T-helper 2 cell treated with Interferon-gamma antibody and Interleukin-4, amounts not matched to agents 5 μg/mL and 100 μg/mL, for 36 hours (primary cell): ENCODE data around the gene PHRF1.
A peak's percentile ranks its signal among the peaks of the same experiment; 100 is the strongest.

ENCODE experiments used
- DNase-seq: peaks from one replicate; pipeline ENCODE4 v3.0.0; 2021; ENCODE audit warnings: low spot score
- H3K27ac Mint-ChIP-seq: one replicate; pipeline ENCODE4 v1.8.0; 2021; ENCODE audit warnings: mild to moderate bottlenecking, mixed read lengths
- H3K27me3 Mint-ChIP-seq: one replicate; pipeline ENCODE4 v1.8.0; 2021; ENCODE audit warnings: low read depth, mixed read lengths
- H3K36me3 Mint-ChIP-seq: one replicate; pipeline ENCODE4 v1.8.0; 2021; ENCODE audit warnings: low read depth, mixed read lengths
- H3K4me1 Mint-ChIP-seq: one replicate; pipeline ENCODE4 v1.8.0; 2021; ENCODE audit warnings: low read depth, mixed read lengths
- H3K4me3 Mint-ChIP-seq: one replicate; pipeline ENCODE4 v1.8.0; 2022; ENCODE audit warnings: mild to moderate bottlenecking, moderate library complexity, mixed read lengths
- H3K9me3 Mint-ChIP-seq: one replicate; pipeline ENCODE4 v1.8.0; 2021; ENCODE audit warnings: mixed read lengths

PHRF1 gene

DNA sequence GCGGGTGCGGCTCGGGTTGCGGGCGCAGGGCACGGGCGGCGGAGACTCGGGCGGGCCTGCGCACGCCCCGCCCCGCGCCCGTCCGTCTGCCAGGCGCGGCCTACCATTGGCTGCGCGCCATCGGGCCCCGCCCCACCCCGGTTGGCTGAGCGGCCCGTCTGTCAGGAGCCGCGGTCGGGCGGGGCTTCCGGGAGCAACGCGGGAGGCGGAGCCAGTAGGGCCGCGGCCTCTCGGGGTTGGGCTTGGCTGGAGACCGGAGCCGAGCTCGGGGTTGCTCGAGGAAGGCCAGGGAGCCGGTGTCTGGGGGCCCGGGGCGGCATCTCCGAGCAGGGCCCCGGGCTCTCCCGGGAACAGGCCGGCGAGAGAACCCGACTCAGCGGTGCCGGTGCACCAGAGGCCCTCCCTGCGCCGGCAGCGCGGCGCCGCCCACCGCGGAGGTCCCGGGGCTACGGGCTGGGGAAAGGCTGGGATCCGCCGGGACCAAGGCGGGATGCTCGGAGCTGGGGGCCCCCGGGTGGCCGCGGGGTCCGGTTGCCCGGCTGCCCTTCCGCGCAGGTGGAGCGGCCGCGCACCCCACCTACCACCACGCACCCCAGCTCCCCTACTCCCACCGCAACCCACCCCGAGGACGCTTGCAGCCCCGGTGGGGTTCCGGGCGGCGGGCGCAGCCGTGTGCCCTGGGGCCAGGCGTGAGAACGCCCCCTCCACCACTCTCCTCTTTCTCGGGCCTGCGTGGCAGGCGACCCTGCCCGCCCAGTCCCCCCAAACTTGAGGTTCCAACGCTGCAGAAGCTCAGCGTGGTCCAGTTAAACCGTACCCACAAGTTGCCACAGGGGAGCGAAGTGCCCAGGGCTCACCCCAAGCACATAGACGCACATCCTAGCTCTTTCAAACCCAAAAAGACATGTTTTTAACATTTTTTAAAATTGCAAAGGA lies 40.5 kb upstream of the PHRF1 start, which contains the start of gene HRAS:
HRAS (minus strand) TSS at position 58 of the 936 bp plus-strand sequence.
- H3K27me3 Mint-ChIP-seq: no peaks in the 10 kb centered on the region
- H3K36me3 Mint-ChIP-seq: peaks cover 7% of the 10 kb centered on the region
- peaks cover 6% of the 10 kb centered on the region for H3K4me1 Mint-ChIP-seq
- no peaks in the 10 kb centered on the region for H3K9me3 Mint-ChIP-seq
- H3K27ac Mint-ChIP-seq: peak within 1 kb of the TSS; percentile 92
- peak; percentile 97 for DNase-seq
- H3K4me3 Mint-ChIP-seq: peak within 1 kb of the TSS; percentile 87

- Mint-ChIP-seq H3K36me3 (peaks cover 3% of the 10 kb centered on the region), H3K27me3 (no peaks in the 10 kb centered on the region), H3K4me1 (peaks cover 6% of the 10 kb centered on the region), H3K4me3 (peak within 1 kb of the TSS; percentile 87), H3K27ac (peak within 1 kb of the TSS; percentile 92), H3K9me3 (no peaks in the 10 kb centered on the region)
- DNase-seq: peak; percentile 88
These were observed 39.2 kb upstream of the PHRF1 start, which contains the start of gene LRRC56 for GRCh38 chr11:536841-537621. Gene LRRC56, plus strand, starts transcription at chr11:537527. Its CDS starts 3,158 bp downstream, at chr11:540685.

- Mint-ChIP-seq H3K4me3 (peak overlapping the region; percentile 51), H3K36me3 (no peaks in the 10 kb centered on the region), H3K27me3 (no peaks in the 10 kb centered on the region), H3K4me1 (peaks cover 6% of the 10 kb centered on the region), H3K27ac (no peak overlapping the region), H3K9me3 (no peaks in the 10 kb centered on the region)
- DNase-seq: no peak
These were observed 38.4 kb upstream of the PHRF1 start for GRCh38 chr11:537622-538430.

GRCh38 chr11:538431-539051 lies 37.7 kb upstream of the PHRF1 start:
- Mint-ChIP-seq H3K4me3 (no peak overlapping the region), H3K9me3 (no peaks in the 10 kb centered on the region), H3K4me1 (peaks cover 6% of the 10 kb centered on the region), H3K27ac (no peak overlapping the region), H3K27me3 (no peaks in the 10 kb centered on the region), H3K36me3 (no peaks in the 10 kb centered on the region)
- no peak for DNase-seq

- H3K27me3 Mint-ChIP-seq: no peaks in the 10 kb centered on the region
- H3K4me1 Mint-ChIP-seq: peaks cover 6% of the 10 kb centered on the region
These were observed 36.2 kb upstream of the PHRF1 start for GRCh38 chr11:539971-540481.

DNA sequence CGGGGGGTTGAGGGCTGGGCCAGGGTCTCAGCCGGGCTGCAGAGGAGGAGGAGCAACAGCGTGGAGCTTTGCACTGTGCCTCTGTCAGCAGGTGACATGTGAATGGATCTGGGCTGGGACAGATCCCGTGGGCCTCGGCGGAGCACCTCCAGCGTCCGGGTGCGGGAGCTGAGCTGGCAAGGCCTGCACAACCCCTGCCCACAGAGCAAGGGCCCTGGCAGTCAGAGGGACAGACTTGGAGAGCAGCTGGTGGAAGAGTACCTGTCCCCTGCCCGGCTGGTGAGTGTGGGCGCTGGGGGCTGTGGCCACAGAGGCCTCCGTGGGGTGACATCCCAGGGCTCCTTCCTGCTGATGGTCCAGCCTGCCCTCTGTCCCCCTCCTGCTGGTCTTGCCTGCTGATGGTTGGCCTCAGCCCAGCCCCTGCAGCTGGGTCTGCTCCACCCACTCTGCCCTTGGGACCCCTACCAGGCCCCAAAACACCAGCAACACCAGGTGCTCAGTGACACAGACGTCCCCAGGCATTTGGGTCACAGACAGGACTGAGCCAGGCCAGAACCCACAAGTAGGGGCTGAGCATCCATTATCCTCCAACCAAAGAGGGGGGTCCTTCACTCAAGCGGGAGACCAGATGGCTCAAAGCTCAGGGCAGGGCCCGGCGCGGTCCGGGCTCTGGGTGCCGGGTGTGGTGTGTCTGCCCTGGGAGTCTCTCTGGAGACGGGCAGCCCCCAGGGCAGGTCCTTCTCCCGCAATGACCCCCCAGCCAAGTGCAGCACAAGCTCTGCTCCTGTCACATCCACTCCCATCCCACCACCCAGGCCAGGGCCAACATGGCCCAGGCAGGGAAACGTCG lies 35.5 kb upstream of the PHRF1 start:
- no peak for DNase-seq
- H3K4me1 Mint-ChIP-seq: peaks cover 6% of the 10 kb centered on the region
- H3K27ac Mint-ChIP-seq: no peak overlapping the region
- H3K4me3 Mint-ChIP-seq: no peak overlapping the region
- H3K9me3 Mint-ChIP-seq: no peaks in the 10 kb centered on the region
- H3K36me3 Mint-ChIP-seq: no peaks in the 10 kb centered on the region
- H3K27me3 Mint-ChIP-seq: no peaks in the 10 kb centered on the region

More at GRCh38 chr11:539971-540481, 36.2 kb upstream of the PHRF1 start:
- Mint-ChIP-seq H3K27ac (no peak overlapping the region), H3K9me3 (no peaks in the 10 kb centered on the region), H3K36me3 (no peaks in the 10 kb centered on the region), H3K4me3 (no peak overlapping the region)
- no peak for DNase-seq

- Mint-ChIP-seq H3K9me3 (no peaks in the 10 kb centered on the region), H3K27ac (no peak overlapping the region), H3K4me1 (peaks cover 3% of the 10 kb centered on the region), H3K36me3 (no peaks in the 10 kb centered on the region), H3K4me3 (no peak overlapping the region), H3K27me3 (no peaks in the 10 kb centered on the region)
- no peak for DNase-seq
These were observed 34.8 kb upstream of the PHRF1 start for GRCh38 chr11:541433-541885.

- H3K27ac Mint-ChIP-seq: no peak overlapping the region
- no peaks in the 10 kb centered on the region for H3K4me1 Mint-ChIP-seq
- H3K4me3 Mint-ChIP-seq: no peak overlapping the region
- H3K36me3 Mint-ChIP-seq: no peaks in the 10 kb centered on the region
- H3K9me3 Mint-ChIP-seq: no peaks in the 10 kb centered on the region
- DNase-seq: no peak
- H3K27me3 Mint-ChIP-seq: no peaks in the 10 kb centered on the region
These were observed 31.5 kb upstream of the PHRF1 start for GRCh38 chr11:544817-545166.

GRCh38 chr11:545171-545570 lies 31.1 kb upstream of the PHRF1 start:
- H3K4me3 Mint-ChIP-seq: no peak overlapping the region
- H3K36me3 Mint-ChIP-seq: no peaks in the 10 kb centered on the region
- H3K27me3 Mint-ChIP-seq: no peaks in the 10 kb centered on the region
- no peak overlapping the region for H3K27ac Mint-ChIP-seq
- no peak for DNase-seq
- H3K4me1 Mint-ChIP-seq: no peaks in the 10 kb centered on the region
- no peaks in the 10 kb centered on the region for H3K9me3 Mint-ChIP-seq

DNA sequence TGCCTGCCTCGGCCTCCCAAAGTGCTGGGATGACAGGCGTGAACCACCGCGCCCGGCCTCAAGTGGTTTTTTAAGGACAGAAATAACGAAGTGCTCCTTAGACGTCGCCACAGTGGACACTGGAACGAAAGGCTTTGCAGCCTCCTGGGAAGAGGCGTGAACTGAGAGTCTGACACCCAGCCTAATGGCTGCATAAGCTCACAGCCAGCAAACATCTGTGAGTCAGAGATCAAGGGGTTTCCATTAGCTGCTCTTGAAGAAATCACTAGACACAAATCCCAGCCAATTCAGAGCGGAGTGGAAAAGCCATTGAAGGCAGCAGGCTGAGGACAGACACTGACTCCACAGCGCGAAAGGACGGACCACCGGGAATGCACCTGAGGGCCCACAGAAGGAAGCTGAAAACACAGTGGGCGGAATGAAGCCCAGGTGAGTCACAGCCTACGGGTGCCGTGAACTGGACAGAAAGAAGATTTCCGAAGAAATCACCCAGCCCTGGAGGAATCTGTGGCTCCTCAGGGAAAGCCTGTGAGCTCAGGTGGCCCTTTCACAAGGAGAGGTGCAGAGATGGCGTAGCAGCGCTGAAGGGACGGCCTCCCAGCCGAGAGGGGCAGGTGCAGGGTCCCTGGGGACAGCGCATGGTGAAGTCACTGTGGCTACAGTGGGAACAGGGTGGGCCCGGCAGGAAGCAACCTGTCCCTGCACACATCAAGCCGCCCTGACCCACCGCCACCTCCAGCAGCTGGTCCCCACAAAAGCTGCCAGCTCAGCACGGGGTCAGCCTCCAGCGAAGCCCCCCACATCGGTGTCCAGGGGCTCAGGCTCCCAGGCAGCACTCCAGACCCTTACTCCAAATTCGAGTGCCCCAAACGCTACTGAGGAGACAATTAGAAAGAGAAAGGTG lies 27.3 kb upstream of the PHRF1 start:
- DNase-seq: no peak
- no peaks in the 10 kb centered on the region for H3K36me3 Mint-ChIP-seq
- no peaks in the 10 kb centered on the region for H3K4me1 Mint-ChIP-seq
- no peaks in the 10 kb centered on the region for H3K27me3 Mint-ChIP-seq
- H3K27ac Mint-ChIP-seq: no peak overlapping the region
- H3K9me3 Mint-ChIP-seq: no peaks in the 10 kb centered on the region
- no peak overlapping the region for H3K4me3 Mint-ChIP-seq

DNA sequence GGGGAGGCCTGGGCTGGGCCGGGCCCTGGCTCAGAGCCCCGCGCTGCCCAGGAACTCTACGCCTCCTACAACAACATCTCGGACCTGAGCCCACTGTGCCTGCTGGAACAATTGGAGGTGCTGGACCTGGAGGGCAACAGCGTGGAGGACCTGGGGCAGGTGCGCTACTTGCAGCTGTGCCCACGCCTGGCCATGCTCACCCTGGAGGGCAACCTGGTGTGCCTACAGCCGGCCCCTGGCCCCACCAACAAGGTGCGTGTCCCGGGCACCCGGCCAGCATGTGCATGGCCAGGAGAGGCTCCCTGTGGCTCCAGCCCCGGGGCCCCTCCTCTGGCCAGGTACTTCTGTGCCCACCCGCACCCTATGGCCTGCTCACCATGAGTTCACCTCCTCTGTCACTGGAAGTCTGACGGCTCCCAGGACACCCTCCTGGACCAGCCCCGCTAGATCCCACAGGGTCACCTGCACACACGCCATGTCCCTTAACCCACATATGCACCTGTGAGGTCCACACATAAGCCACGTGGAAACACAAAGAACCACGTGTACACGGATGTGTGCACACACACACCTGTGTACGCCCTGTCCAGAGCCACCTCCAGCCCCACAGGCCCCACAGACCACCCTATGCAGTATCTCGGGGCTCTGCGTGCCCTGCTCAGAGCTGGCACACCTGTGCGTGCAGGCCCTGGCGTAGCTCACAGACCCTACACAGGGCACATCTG lies 26.1 kb upstream of the PHRF1 start:
- DNase-seq: no peak
- H3K36me3 Mint-ChIP-seq: no peaks in the 10 kb centered on the region
- H3K4me1 Mint-ChIP-seq: no peaks in the 10 kb centered on the region
- no peaks in the 10 kb centered on the region for H3K27me3 Mint-ChIP-seq
- no peak overlapping the region for H3K4me3 Mint-ChIP-seq
- H3K27ac Mint-ChIP-seq: no peak overlapping the region
- no peaks in the 10 kb centered on the region for H3K9me3 Mint-ChIP-seq
